Esophagus muscularis mucosa (tissue), 4 donors: Measurements from ENCODE around the gene CTDSPL. TPM values are rescaled to one million over a fixed set of nuclear protein-coding genes. Genes with fewer than 3 reads are reported as not detected.
"Not testable (repeated sequence)": the region's sequence is repeated elsewhere in the genome, so short reads cannot be mapped to it uniquely, and the experiment has no call there.

Source experiments
- DNase-seq: peaks from one replicate; pipeline ENCODE4 v3.0.0-alpha.2; 2017; ENCODE audit errors: extremely low spot score
- H3K27ac ChIP-seq, 4 donors: fragments of 200-600 bp; sonication (generic); replicated peaks in 1 of 4; 1 replicate in 3 of 4; 2 replicates in 1 of 4; pipeline ENCODE4 v1.5.1; 2016 to 2019; ENCODE audit warnings: mild to moderate bottlenecking in 1 of 4
- H3K27me3 ChIP-seq, 4 donors: fragments of 200-600 bp; sonication (generic); one replicate each; pipeline versions ENCODE4 v1.5.1 to v1.6.0; 2016 to 2019
- H3K36me3 ChIP-seq, 4 donors: fragments of 200-600 bp; sonication (generic); one replicate each; pipeline ENCODE4 v1.5.1; 2016 to 2019
- H3K4me1 ChIP-seq, 4 donors: fragments of 200-600 bp; sonication (generic); one replicate each; pipeline ENCODE4 v1.5.1; 2016 to 2019
- H3K4me3 ChIP-seq, 4 donors: fragments of 200-600 bp; sonication (generic); 1 replicate in 2 of 4; 2 replicates in 2 of 4; pipeline ENCODE4 v1.5.1; 2016 to 2019; ENCODE audit warnings: mild to moderate bottlenecking in 4 of 4, moderate library complexity in 1 of 4
- H3K9me3 ChIP-seq, 4 donors: fragments of 200-600 bp; sonication (generic); 1 replicate in 3 of 4; 2 replicates in 1 of 4; pipeline ENCODE4 v1.5.1; 2016 to 2019
- CTCF ChIP-seq, 3 experiments: fragments of 200-600 bp in 2 of 3; fragments of 450-650 bp in 1 of 3; sonication (generic) in 2 of 3; IDR thresholded peaks; one replicate each; pipeline ENCODE4 v1.5.1; 2017 to 2019; ENCODE audit warnings: antibody characterized with exemption in 3 of 3, mild to moderate bottlenecking in 2 of 3, moderate library complexity in 1 of 3
- EP300 ChIP-seq: sonication (generic); formaldehyde crosslinking; IDR thresholded peaks from one replicate; pipeline ENCODE4 v1.6.1; 2017; ENCODE audit warnings: antibody characterized with exemption
- POLR2A ChIP-seq: fragments of 450-650 bp; IDR thresholded peaks from one replicate; pipeline ENCODE4 v1.6.1; 2017; ENCODE audit warnings: antibody characterized with exemption, moderate library complexity, mild to moderate bottlenecking, low read depth
- POLR2AphosphoS5 ChIP-seq, 2 donors: sonication (generic); formaldehyde crosslinking; IDR thresholded peaks; one replicate each; pipeline ENCODE4 v1.6.1; 2017; ENCODE audit warnings: antibody characterized with exemption in 2 of 2
- WGBS: methylation state at CpG from one replicate; pipeline ENCODE4 v1.1.5; 2018; 5-methylcytosine and 5-hydroxymethylcytosine counted together
- intact Hi-C: fragments of 100-400 bp; cut with DNase I; formaldehyde crosslinking; loops from one replicate; pipeline ENCODE4 v1.15.1; 2023
- small RNA-seq, 3 donors: library from RNA; depleted of rRNA; stranded (forward); fragments of <200 nt; gene quantifications; one replicate each; pipeline ENCODE3, GENCODE V24; 2016
- total RNA-seq, 4 donors: library from RNA; depleted of rRNA; stranded (reverse); fragments of >200 nt; gene quantifications; one replicate each; pipeline versions ENCODE4 v1.1.0 to v1.2.1, GENCODE V29; 2016

The CTDSPL gene
- total RNA-seq, 4 donors from 2014 or later = 39.9 to 60.6 (median 54.6) TPM

- peaks cover 27 to 52% (median 49%) of the 10 kb centered on the region in 4 donors for H3K4me1 ChIP-seq
- H3K36me3 ChIP-seq = no peaks in the 10 kb centered on the region
- no peaks in the 10 kb centered on the region for H3K9me3 ChIP-seq
- H3K4me3 ChIP-seq = peak overlapping the region; percentile 68 to 86 (median 75)
- no peak for DNase-seq
- TF ChIP-seq POLR2A = no peak
- no peak for TF ChIP-seq CTCF (IDR thresholded peaks at IDR 0.05)
- no peak for TF ChIP-seq EP300
- no peak for TF ChIP-seq POLR2AphosphoS5 (IDR thresholded peaks at IDR 0.05)
- H3K27ac ChIP-seq = peak overlapping the region; percentile 87 to 93 (median 90)
- 18% methylated on average over 4 of the region's 8 CpGs for WGBS
- H3K27me3 ChIP-seq = no peaks in the 10 kb centered on the region
- intact Hi-C loops = no loop called here
Observed at GRCh38 chr3:38030126-38031021, 168.7 kb downstream of the CTDSPL start.

GRCh38 chr3:38031022-38031994 lies 169.6 kb downstream of the CTDSPL start:
- peak overlapping the region; percentile 87 to 93 (median 90) for H3K27ac ChIP-seq
- H3K9me3 ChIP-seq = no peaks in the 10 kb centered on the region
- no peak for TF ChIP-seq CTCF (IDR thresholded peaks at IDR 0.05)
- TF ChIP-seq POLR2AphosphoS5 (IDR thresholded peaks at IDR 0.05) = peak in 1 of 2 donors; percentile 29
- WGBS = 42% methylated on average over 8 of the region's 9 CpGs
- H3K36me3 ChIP-seq = no peaks in the 10 kb centered on the region
- no peaks in the 10 kb centered on the region for H3K27me3 ChIP-seq
- intact Hi-C loops = no loop called here
- peaks cover 21 to 43% (median 39%) of the 10 kb centered on the region in 4 donors for H3K4me1 ChIP-seq
- DNase-seq = no peak
- no peak overlapping the region for H3K4me3 ChIP-seq

GRCh38 chr3:38032328-38032865 lies 170.7 kb downstream of the CTDSPL start:
- 89% methylated on average over 1 of the region's 1 CpG for WGBS
- H3K36me3 ChIP-seq = no peaks in the 10 kb centered on the region
- DNase-seq = no peak
- H3K27me3 ChIP-seq = no peaks in the 10 kb centered on the region
- intact Hi-C loops = no loop called here
- H3K4me3 ChIP-seq = no peak overlapping the region
- TF ChIP-seq POLR2AphosphoS5 (IDR thresholded peaks at IDR 0.05) (no peak), POLR2A (no peak), EP300 (no peak), CTCF (IDR thresholded peaks at IDR 0.05) (no peak)
- no peak overlapping the region for H3K27ac ChIP-seq
- H3K4me1 ChIP-seq = peaks cover 21 to 37% (median 37%) of the 10 kb centered on the region in 4 donors
- no peaks in the 10 kb centered on the region for H3K9me3 ChIP-seq

- H3K4me1 ChIP-seq = peaks cover 19 to 32% (median 31%) of the 10 kb centered on the region in 4 donors
- H3K36me3 ChIP-seq, intact Hi-C loops, H3K4me3 ChIP-seq, H3K9me3 ChIP-seq, DNase-seq, H3K27me3 ChIP-seq, H3K27ac ChIP-seq: not testable (repeated sequence)
- 88% methylated on average over 7 of the region's 7 CpGs for WGBS
Observed at GRCh38 chr3:38033586-38033985, 171.9 kb downstream of the CTDSPL start.

Small RNA genes lying within 50 kb of the gene (small RNA-seq; reads per million reads assigned to genes)
- gene MIR26A1 = 2.0 to 3.5 (median 2.2) reads per million in 3 donors
- 0 reads per million in 3 donors for gene RF00019

Other genes starting within 250 kb of the CTDSPL start
- 1 to 10 TPM; 3.2 to 5.1 (median 4.4) TPM for gene VILL, start 128.9 kb downstream of the CTDSPL start, total RNA-seq
- gene PLCD1, start 167.8 kb downstream of the CTDSPL start, total RNA-seq = 10 to 100 TPM; 21.0 to 35.3 (median 28.5) TPM
- gene DLEC1, start 177.3 kb downstream of the CTDSPL start, total RNA-seq = under 1 TPM; 0.19 to 0.42 (median 0.37) TPM